H9 (cell line): ENCODE data around the gene IFNW1. TPM values are rescaled to one million over a fixed set of nuclear protein-coding genes. Genes with fewer than 3 reads are reported as not detected.

Experiments used
- DNase-seq: peaks from one replicate; pipeline ENCODE4 v3.0.0-alpha.2; 2017
- H2AFZ ChIP-seq: one replicate; pipeline ENCODE4 v1.6.1; 2013; ENCODE audit warnings: mild to moderate bottlenecking, low read length, control low read depth, moderate library complexity
- H2AK5ac ChIP-seq: 2 replicates; pipeline ENCODE4 v1.6.1; 2013; ENCODE audit warnings: low read length, control low read depth, mixed read lengths; ENCODE audit not compliant: insufficient read length
- H2BK120ac ChIP-seq: one replicate; pipeline ENCODE4 v1.6.1; 2013; ENCODE audit warnings: low read depth, mild to moderate bottlenecking, low read length, control low read depth, inconsistent platforms; ENCODE audit not compliant: poor library complexity, severe bottlenecking
- H2BK12ac ChIP-seq: 2 replicates; pipeline ENCODE4 v1.6.1; 2013; ENCODE audit warnings: low read length, control low read depth, mixed read lengths, low read depth; ENCODE audit not compliant: insufficient read length
- H2BK15ac ChIP-seq: 2 replicates; pipeline ENCODE4 v1.6.1; 2013; ENCODE audit warnings: low read depth, low read length, control low read depth
- H2BK20ac ChIP-seq: one replicate; pipeline ENCODE4 v1.6.1; 2013; ENCODE audit warnings: low read depth, mild to moderate bottlenecking, low read length, control low read depth, inconsistent platforms; ENCODE audit not compliant: poor library complexity, severe bottlenecking
- H2BK5ac ChIP-seq: 2 replicates; pipeline ENCODE4 v1.6.1; 2013; ENCODE audit warnings: low read length, control low read depth, mixed read lengths; ENCODE audit not compliant: insufficient read length
- H3K14ac ChIP-seq: 2 replicates; pipeline ENCODE4 v1.6.1; 2013; ENCODE audit warnings: low read length, control low read depth; ENCODE audit not compliant: insufficient read depth
- H3K18ac ChIP-seq: 2 replicates; pipeline ENCODE4 v1.6.1; 2013; ENCODE audit warnings: low read depth, mild to moderate bottlenecking, mixed read lengths, low read length, control low read depth; ENCODE audit not compliant: insufficient read length
- H3K23ac ChIP-seq: 2 replicates; pipeline ENCODE4 v1.6.1; 2013; ENCODE audit warnings: low read length, control low read depth, mixed read lengths, low read depth; ENCODE audit not compliant: insufficient read length
- H3K23me2 ChIP-seq: 2 replicates; pipeline ENCODE4 v1.6.1; 2013; ENCODE audit warnings: low read depth, mild to moderate bottlenecking, mixed read lengths, low read length, control low read depth; ENCODE audit not compliant: insufficient read length, poor library complexity, severe bottlenecking
- H3K27ac ChIP-seq: 2 replicates; pipeline ENCODE4 v1.5.1; 2013; ENCODE audit warnings: low read length, control low read depth, mixed read lengths, low read depth; ENCODE audit not compliant: insufficient read length
- H3K27me3 ChIP-seq: 2 replicates; pipeline ENCODE4 v1.6.1; 2013; ENCODE audit warnings: low read length, control low read depth, inconsistent platforms; ENCODE audit not compliant: insufficient read depth
- H3K4ac ChIP-seq: 2 replicates; pipeline ENCODE4 v1.6.1; 2013; ENCODE audit warnings: low read depth, mild to moderate bottlenecking, control low read depth, inconsistent platforms, low read length, moderate library complexity
- H3K4me1 ChIP-seq: 2 replicates; pipeline ENCODE4 v1.6.1; 2013; ENCODE audit warnings: low read length, control low read depth, inconsistent platforms; ENCODE audit not compliant: insufficient read depth
- H3K4me2 ChIP-seq: 2 replicates; pipeline ENCODE4 v1.6.1; 2013; ENCODE audit warnings: low read length, control low read depth, mixed read lengths; ENCODE audit not compliant: insufficient read length, insufficient read depth
- H3K56ac ChIP-seq: 2 replicates; pipeline ENCODE4 v1.6.1; 2013; ENCODE audit warnings: low read depth, mild to moderate bottlenecking, mixed read lengths, low read length, control low read depth; ENCODE audit not compliant: insufficient read length
- H3K79me1 ChIP-seq: 2 replicates; pipeline ENCODE4 v1.6.1; 2013; ENCODE audit warnings: low read depth, mild to moderate bottlenecking, moderate library complexity, low read length, control low read depth, inconsistent platforms; ENCODE audit not compliant: insufficient read depth, poor library complexity, severe bottlenecking
- H3K79me2 ChIP-seq: 2 replicates; pipeline ENCODE4 v1.6.1; 2013; ENCODE audit warnings: low read length, control low read depth, inconsistent platforms; ENCODE audit not compliant: insufficient read depth
- H3K9ac ChIP-seq: 2 replicates; pipeline ENCODE4 v1.6.1; 2013; ENCODE audit warnings: low read length, control low read depth, mixed read lengths; ENCODE audit not compliant: insufficient read length; ENCODE audit errors: extremely low read depth
- H3K9me3 ChIP-seq: one replicate; pipeline ENCODE4 v1.6.1; 2013; ENCODE audit warnings: low read depth, low read length, inconsistent platforms; ENCODE audit not compliant: control insufficient read depth
- H3T11ph ChIP-seq: one replicate; pipeline ENCODE4 v1.6.1; 2013; ENCODE audit warnings: mild to moderate bottlenecking, low read length, control low read depth, inconsistent platforms
- H4K20me1 ChIP-seq: one replicate; pipeline ENCODE4 v1.6.1; 2013; ENCODE audit not compliant: control insufficient read depth, insufficient read length, insufficient read depth
- H4K5ac ChIP-seq: 2 replicates; pipeline ENCODE4 v1.6.1; 2013; ENCODE audit warnings: low read depth, mild to moderate bottlenecking, mixed read lengths, low read length, control low read depth; ENCODE audit not compliant: insufficient read length
- H4K8ac ChIP-seq: replicated peaks from 2 replicates; pipeline ENCODE4 v1.6.1; 2013; ENCODE audit warnings: low read length, control low read depth, mixed read lengths, low read depth; ENCODE audit not compliant: insufficient read length
- H4K91ac ChIP-seq: 2 replicates; pipeline ENCODE4 v1.6.1; 2013; ENCODE audit warnings: low read depth, mild to moderate bottlenecking, moderate library complexity, mixed read lengths, low read length, control low read depth; ENCODE audit not compliant: insufficient read length
- H3K27ac Mint-ChIP-seq, 3 experiments: 2 replicates in 2 of 3; 3 replicates in 1 of 3; pipeline ENCODE4 v1.8.0; 2020 to 2021; ENCODE audit warnings: mixed read lengths in 3 of 3, mild to moderate bottlenecking in 1 of 3, moderate library complexity in 1 of 3
- H3K27me3 Mint-ChIP-seq: 2 replicates; pipeline ENCODE4 v1.8.0; 2021; ENCODE audit warnings: low read depth, mild to moderate bottlenecking, moderate library complexity, mixed read lengths
- H3K36me3 Mint-ChIP-seq, 3 experiments: 2 replicates in 2 of 3; 3 replicates in 1 of 3; pipeline ENCODE4 v1.8.0; 2020 to 2021; ENCODE audit warnings: low read depth in 3 of 3, mixed read lengths in 3 of 3; ENCODE audit not compliant: insufficient read depth in 1 of 3
- H3K4me1 Mint-ChIP-seq, 2 experiments: 2 replicates each; pipeline ENCODE4 v1.8.0; 2020; ENCODE audit warnings: mixed read lengths in 2 of 2
- H3K4me3 Mint-ChIP-seq, 2 experiments: 2 replicates in 1 of 2; 3 replicates in 1 of 2; pipeline ENCODE4 v1.8.0; 2020 to 2021; ENCODE audit warnings: mild to moderate bottlenecking in 2 of 2, mixed read lengths in 2 of 2, moderate library complexity in 1 of 2
- H3K9me3 Mint-ChIP-seq, 2 experiments: 2 replicates in 1 of 2; 3 replicates in 1 of 2; pipeline ENCODE4 v1.8.0; 2020; ENCODE audit warnings: mild to moderate bottlenecking in 2 of 2, mixed read lengths in 2 of 2, moderate library complexity in 1 of 2
- WGBS: extraction: QIAGEN DNeasy Blood & Tissue Kit; methylation state at CpG from one replicate; pipeline ENCODE4 v1.1.7; 2013; ENCODE audit warnings: missing lambda C conversion rate, low lambda C conversion rate, mixed read lengths; ENCODE audit not compliant: insufficient read length; ENCODE audit errors: extremely low coverage; 5-methylcytosine and 5-hydroxymethylcytosine counted together
- total RNA-seq: library from RNA; stranded (reverse); gene quantifications from 2 replicates; pipeline ENCODE4 v1.2.1, GENCODE V29; 2021
- TF ChIP-seq, protein P1 (sequence below): fragments of 200-600 bp; sonication (generic); conservative IDR thresholded peaks from 3 replicates; pipeline ENCODE4 v1.8.0; 2021; ENCODE audit warnings: antibody characterized with exemption, mild to moderate bottlenecking

Gene IFNW1
- total RNA-seq, 1 experiment from 2014 or later = not detected

DNA sequence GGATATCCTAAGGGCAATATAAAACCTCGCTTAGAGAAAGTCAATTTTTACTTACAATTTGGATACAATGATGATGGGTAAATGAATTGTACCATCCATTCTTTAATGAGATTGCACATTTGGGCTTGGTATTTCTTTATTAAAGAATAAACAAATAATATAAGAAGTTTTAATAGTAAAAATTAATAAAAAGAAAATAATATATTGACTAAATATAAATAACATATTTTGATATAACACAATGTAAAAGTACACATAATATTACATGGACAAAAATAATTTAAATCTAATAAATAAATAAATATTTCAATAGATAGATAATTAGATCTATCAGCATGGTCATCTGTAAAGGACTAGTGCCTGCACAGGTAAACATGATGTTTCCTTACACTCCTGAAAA, 23.9 kb upstream of the IFNW1 start:
- H2BK15ac ChIP-seq = no peak overlapping the region
- no peak overlapping the region for H2AK5ac ChIP-seq
- H3K4me2 ChIP-seq = no peak overlapping the region
- no peak overlapping the region for H4K8ac ChIP-seq
- H2AFZ ChIP-seq = no peak overlapping the region
- no peaks in the 10 kb centered on the region for H3K4me1 ChIP-seq
- Mint-ChIP-seq H3K4me1 (no peaks in the 10 kb centered on the region), H3K9me3 (no peaks in the 10 kb centered on the region; a peak in 2 of 5 replicates), H3K36me3 (no peaks in the 10 kb centered on the region), H3K27me3 (peaks cover 5% of the 10 kb centered on the region), H3K4me3 (no peak overlapping the region), H3K27ac (no peak overlapping the region)
- H3K23me2 ChIP-seq = no peaks in the 10 kb centered on the region
- no peak overlapping the region for H3K9ac ChIP-seq
- H3K27ac ChIP-seq = no peak overlapping the region
- no peak for DNase-seq
- H4K91ac ChIP-seq = no peak overlapping the region
- H4K20me1 ChIP-seq = no peaks in the 10 kb centered on the region
- no peak overlapping the region for H3K18ac ChIP-seq
- H2BK20ac ChIP-seq = no peak overlapping the region
- H2BK12ac ChIP-seq = no peak overlapping the region
- H3K23ac ChIP-seq = no peak overlapping the region
- H3T11ph ChIP-seq = no peak overlapping the region
- no peaks in the 10 kb centered on the region for H3K79me2 ChIP-seq
- H3K9me3 ChIP-seq = no peaks in the 10 kb centered on the region
- H3K4ac ChIP-seq = no peak overlapping the region
- no peaks in the 10 kb centered on the region for H3K27me3 ChIP-seq
- H3K56ac ChIP-seq = no peak overlapping the region
- no CpG with 5 or more reads among the region's 1 CpG for WGBS
- TF ChIP-seq, protein P1, sequence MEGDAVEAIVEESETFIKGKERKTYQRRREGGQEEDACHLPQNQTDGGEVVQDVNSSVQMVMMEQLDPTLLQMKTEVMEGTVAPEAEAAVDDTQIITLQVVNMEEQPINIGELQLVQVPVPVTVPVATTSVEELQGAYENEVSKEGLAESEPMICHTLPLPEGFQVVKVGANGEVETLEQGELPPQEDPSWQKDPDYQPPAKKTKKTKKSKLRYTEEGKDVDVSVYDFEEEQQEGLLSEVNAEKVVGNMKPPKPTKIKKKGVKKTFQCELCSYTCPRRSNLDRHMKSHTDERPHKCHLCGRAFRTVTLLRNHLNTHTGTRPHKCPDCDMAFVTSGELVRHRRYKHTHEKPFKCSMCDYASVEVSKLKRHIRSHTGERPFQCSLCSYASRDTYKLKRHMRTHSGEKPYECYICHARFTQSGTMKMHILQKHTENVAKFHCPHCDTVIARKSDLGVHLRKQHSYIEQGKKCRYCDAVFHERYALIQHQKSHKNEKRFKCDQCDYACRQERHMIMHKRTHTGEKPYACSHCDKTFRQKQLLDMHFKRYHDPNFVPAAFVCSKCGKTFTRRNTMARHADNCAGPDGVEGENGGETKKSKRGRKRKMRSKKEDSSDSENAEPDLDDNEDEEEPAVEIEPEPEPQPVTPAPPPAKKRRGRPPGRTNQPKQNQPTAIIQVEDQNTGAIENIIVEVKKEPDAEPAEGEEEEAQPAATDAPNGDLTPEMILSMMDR = no peak
- no peak overlapping the region for H2BK120ac ChIP-seq
- no peak overlapping the region for H4K5ac ChIP-seq
- no peak overlapping the region for H3K14ac ChIP-seq
- no peak overlapping the region for H2BK5ac ChIP-seq
- H3K79me1 ChIP-seq = no peaks in the 10 kb centered on the region
